Suprapubic skin (tissue), 4 donors: Measurements from ENCODE around the gene EBI3. TPM values are rescaled to one million over a fixed set of nuclear protein-coding genes. Genes with fewer than 3 reads are reported as not detected.

Experiments
- DNase-seq, 2 donors: peaks; one replicate each; pipeline ENCODE4 v3.0.0-alpha.2; 2019; ENCODE audit warnings: low spot score in 2 of 2
- H3K27ac ChIP-seq: fragments of 200-600 bp; sonication (generic); one replicate; pipeline ENCODE4 v1.5.1; 2019
- H3K27me3 ChIP-seq: fragments of 200-600 bp; sonication (generic); one replicate; pipeline ENCODE4 v1.5.1; 2019
- H3K36me3 ChIP-seq: fragments of 200-600 bp; sonication (generic); one replicate; pipeline ENCODE4 v1.5.1; 2019
- H3K4me1 ChIP-seq: fragments of 200-600 bp; sonication (generic); one replicate; pipeline ENCODE4 v1.5.1; 2019
- H3K4me3 ChIP-seq: fragments of 200-600 bp; sonication (generic); one replicate; pipeline ENCODE4 v1.5.1; 2019; ENCODE audit warnings: mild to moderate bottlenecking
- H3K9me3 ChIP-seq: fragments of 200-600 bp; sonication (generic); one replicate; pipeline ENCODE4 v1.5.1; 2019
- EP300 ChIP-seq: sonication (generic); formaldehyde crosslinking; IDR thresholded peaks from one replicate; pipeline ENCODE4 v1.6.1; 2017; ENCODE audit warnings: antibody characterized with exemption
- POLR2A ChIP-seq, 2 donors: fragments of 450-650 bp; IDR thresholded peaks; one replicate each; pipeline ENCODE4 v1.6.1; 2017; ENCODE audit warnings: antibody characterized with exemption in 2 of 2, mild to moderate bottlenecking in 2 of 2, moderate library complexity in 2 of 2
- POLR2AphosphoS5 ChIP-seq, 3 donors: sonication (generic); formaldehyde crosslinking; IDR thresholded peaks; one replicate each; pipeline ENCODE4 v1.6.1; 2017; ENCODE audit warnings: antibody characterized with exemption in 3 of 3
- WGBS: methylation state at CpG from one replicate; pipeline ENCODE4 v1.1.5; 2018; 5-methylcytosine and 5-hydroxymethylcytosine counted together
- total RNA-seq, 4 donors: library from RNA; depleted of rRNA; stranded (reverse); fragments of >200 nt; gene quantifications; one replicate each; pipeline ENCODE4 v1.1.0, GENCODE V29; 2016
- TF ChIP-seq, protein P1 (sequence below), 2 donors: fragments of 200-600 bp in 1 of 2; fragments of 450-650 bp in 1 of 2; sonication (generic) in 1 of 2; IDR thresholded peaks; one replicate each; pipeline ENCODE4 v1.5.1; 2016 to 2019; ENCODE audit warnings: antibody characterized with exemption in 2 of 2, mild to moderate bottlenecking in 1 of 2, moderate library complexity in 1 of 2

EBI3 gene
- total RNA-seq, 4 donors from 2014 or later: 0.57 to 0.89 (median 0.57) TPM; not detected in 1

DNA sequence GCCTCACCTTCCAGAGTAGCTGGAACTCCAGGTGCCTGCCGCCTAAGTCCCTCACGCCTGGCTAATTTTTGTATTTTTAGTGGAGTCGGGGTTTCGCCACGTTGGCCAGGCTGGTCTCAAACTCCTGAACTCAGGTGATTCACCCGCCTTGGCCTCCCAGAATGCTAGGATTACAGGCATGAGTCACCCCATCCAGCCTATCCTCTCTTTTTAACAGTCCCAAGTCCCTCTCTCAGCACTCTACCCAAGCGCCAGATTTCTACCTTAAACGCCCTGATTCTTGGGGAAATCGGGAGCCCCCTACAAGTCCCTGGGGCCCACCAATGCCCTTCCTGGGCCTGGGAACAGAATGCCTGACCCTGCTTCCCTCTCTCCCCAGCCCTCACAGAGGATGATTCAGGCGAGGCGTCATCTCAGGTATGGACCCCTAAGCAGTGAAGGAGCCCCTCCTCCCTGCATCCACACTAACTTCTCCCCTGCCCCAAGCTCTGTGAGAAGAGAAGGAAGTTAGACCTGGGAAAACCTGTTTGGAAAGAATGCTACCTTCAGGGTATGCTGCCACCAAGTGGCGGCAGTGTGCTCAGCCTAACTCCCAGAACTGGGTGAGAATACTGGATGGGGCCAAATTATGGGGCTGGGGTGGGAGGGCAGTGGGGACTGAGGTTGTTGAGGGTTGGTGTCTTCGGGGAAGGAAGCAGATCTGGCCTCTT lies 20.8 kb upstream of the EBI3 start:
- Histone ChIP-seq H3K9me3 (no peaks in the 10 kb centered on the region), H3K4me3 (no peak overlapping the region), H3K27me3 (peaks cover 34% of the 10 kb centered on the region), H3K4me1 (peaks cover 6% of the 10 kb centered on the region), H3K27ac (no peak overlapping the region), H3K36me3 (no peaks in the 10 kb centered on the region)
- no peak for DNase-seq
- 69% methylated on average over 11 of the region's 13 CpGs for WGBS
- TF ChIP-seq, protein P1, sequence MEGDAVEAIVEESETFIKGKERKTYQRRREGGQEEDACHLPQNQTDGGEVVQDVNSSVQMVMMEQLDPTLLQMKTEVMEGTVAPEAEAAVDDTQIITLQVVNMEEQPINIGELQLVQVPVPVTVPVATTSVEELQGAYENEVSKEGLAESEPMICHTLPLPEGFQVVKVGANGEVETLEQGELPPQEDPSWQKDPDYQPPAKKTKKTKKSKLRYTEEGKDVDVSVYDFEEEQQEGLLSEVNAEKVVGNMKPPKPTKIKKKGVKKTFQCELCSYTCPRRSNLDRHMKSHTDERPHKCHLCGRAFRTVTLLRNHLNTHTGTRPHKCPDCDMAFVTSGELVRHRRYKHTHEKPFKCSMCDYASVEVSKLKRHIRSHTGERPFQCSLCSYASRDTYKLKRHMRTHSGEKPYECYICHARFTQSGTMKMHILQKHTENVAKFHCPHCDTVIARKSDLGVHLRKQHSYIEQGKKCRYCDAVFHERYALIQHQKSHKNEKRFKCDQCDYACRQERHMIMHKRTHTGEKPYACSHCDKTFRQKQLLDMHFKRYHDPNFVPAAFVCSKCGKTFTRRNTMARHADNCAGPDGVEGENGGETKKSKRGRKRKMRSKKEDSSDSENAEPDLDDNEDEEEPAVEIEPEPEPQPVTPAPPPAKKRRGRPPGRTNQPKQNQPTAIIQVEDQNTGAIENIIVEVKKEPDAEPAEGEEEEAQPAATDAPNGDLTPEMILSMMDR (IDR thresholded peaks at IDR 0.05): peak in 1 of 2 donors; percentile 7
- TF ChIP-seq POLR2A (IDR thresholded peaks at IDR 0.05): no peak

DNA sequence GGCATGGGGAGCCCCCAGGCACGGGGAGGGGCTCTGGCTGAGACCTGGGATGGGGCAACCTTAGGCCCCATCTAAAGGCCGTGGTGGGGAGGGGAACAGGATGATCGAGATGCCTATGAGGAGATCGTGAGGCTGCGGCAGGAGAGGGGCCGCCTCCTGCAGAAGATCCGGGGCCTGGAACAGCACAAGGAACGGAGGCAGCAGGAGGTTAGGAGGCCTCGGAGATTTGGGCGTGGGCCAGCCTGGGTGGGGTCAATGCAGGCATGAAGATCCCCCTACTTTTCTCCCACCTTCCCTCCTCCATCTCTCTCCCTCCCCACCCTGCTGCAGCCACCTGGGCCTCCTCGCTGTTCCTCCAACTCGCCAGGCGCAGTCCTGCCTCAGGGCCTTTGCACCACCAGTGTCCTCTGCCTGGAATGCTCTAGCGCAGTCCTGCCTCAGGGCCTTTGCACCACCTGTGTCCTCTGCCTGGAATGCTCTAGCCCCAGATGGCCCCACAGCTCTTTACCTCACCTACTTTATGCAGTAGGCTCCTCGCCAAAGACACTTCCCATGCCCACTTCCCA lies 19.1 kb upstream of the EBI3 start:
- Histone ChIP-seq H3K4me3 (no peak overlapping the region), H3K36me3 (no peaks in the 10 kb centered on the region), H3K27me3 (peaks cover 44% of the 10 kb centered on the region), H3K4me1 (no peaks in the 10 kb centered on the region), H3K27ac (no peak overlapping the region), H3K9me3 (no peaks in the 10 kb centered on the region)
- TF ChIP-seq POLR2AphosphoS5 (IDR thresholded peaks at IDR 0.05) (no peak), EP300 (no peak), POLR2A (IDR thresholded peaks at IDR 0.05) (no peak)
- TF ChIP-seq, protein P1 (IDR thresholded peaks at IDR 0.05): no peak
- no peak for DNase-seq
- WGBS: 67% methylated on average over 15 of the region's 15 CpGs

DNA sequence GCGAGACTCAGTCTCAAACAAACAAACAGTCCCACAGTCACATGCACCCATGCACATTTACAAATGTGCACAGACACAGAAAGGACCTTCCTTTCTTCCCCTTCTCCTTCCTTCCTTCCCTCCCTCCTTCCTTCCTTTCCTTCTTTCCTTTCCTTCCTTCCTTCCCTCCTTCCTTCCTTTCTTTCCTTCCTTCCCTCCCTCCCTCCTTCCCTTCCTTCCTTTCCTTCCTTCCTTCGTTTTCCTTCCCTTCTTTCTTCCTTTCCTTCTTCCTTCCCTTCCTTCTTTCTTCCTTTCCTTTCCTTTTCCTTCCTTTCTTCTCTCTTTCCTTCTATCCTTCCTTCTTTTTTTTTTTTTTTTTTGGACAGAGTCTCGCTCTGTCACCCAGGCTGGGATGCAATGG lies 16.2 kb upstream of the EBI3 start:
- Histone ChIP-seq H3K4me1 (no peaks in the 10 kb centered on the region), H3K36me3 (no peaks in the 10 kb centered on the region), H3K27ac (no peak overlapping the region), H3K9me3 (no peaks in the 10 kb centered on the region), H3K4me3 (no peak overlapping the region), H3K27me3 (peaks cover 39% of the 10 kb centered on the region)
- DNase-seq: no peak
- 88% methylated on average over 3 of the region's 3 CpGs for WGBS
- TF ChIP-seq, protein P1 (IDR thresholded peaks at IDR 0.05): no peak
- no peak for TF ChIP-seq POLR2A (IDR thresholded peaks at IDR 0.05)
- no peak for TF ChIP-seq EP300

DNA sequence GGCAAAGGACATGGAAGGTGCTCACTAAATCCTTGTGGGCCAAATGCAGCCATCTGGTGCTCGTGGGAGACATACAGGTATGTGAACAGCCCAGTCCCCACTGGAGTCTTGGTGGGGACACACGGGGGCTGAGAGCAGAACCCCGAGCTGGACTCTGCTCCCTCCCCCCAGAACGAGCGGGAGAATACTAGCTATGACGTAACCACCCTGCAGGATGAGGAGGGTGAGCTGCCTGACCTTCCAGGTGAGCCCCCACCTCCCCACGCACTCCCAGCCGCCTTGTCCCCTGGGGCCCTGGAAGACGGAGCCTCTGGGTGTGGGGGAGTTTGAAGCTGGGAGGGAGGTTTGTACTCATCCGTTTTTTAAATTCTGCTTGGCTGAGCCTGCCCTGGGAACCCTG lies 13.5 kb upstream of the EBI3 start:
- Histone ChIP-seq H3K36me3 (no peaks in the 10 kb centered on the region), H3K27me3 (peaks cover 27% of the 10 kb centered on the region), H3K4me1 (no peaks in the 10 kb centered on the region), H3K9me3 (no peaks in the 10 kb centered on the region), H3K4me3 (no peak overlapping the region), H3K27ac (no peak overlapping the region)
- no peak for DNase-seq
- 44% methylated on average over 6 of the region's 10 CpGs for WGBS
- TF ChIP-seq POLR2AphosphoS5 (IDR thresholded peaks at IDR 0.05) (no peak), POLR2A (IDR thresholded peaks at IDR 0.05) (no peak), EP300 (no peak)
- TF ChIP-seq, protein P1 (IDR thresholded peaks at IDR 0.05): no peak

DNA sequence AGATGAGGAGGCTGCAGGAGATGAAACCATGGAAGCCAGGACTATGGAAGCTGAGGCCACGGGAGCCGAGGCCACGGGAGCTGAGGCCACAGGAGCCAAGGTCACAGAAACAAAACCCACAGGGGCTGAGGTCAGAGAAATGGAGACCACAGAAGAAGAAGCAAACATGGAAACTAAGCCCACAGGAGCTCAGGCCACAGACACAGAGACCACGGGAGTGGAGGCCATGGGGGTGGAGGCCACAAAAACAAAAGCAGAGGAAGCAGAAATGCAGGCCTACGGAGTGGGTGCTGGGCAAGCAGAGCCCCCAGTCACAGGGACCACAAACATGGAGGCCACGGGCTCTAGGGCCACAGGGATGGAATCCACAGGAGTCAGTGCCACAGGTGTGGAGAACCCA lies 12.5 kb upstream of the EBI3 start:
- DNase-seq: no peak
- Histone ChIP-seq H3K36me3 (no peaks in the 10 kb centered on the region), H3K4me1 (no peaks in the 10 kb centered on the region), H3K4me3 (no peak overlapping the region), H3K9me3 (no peaks in the 10 kb centered on the region), H3K27ac (no peak overlapping the region), H3K27me3 (peaks cover 19% of the 10 kb centered on the region)
- WGBS: 78% methylated on average over 6 of the region's 6 CpGs
- TF ChIP-seq POLR2A (IDR thresholded peaks at IDR 0.05): no peak
- TF ChIP-seq POLR2AphosphoS5 (IDR thresholded peaks at IDR 0.05): no peak
- no peak for TF ChIP-seq EP300
- TF ChIP-seq, protein P1 (IDR thresholded peaks at IDR 0.05): no peak
